ENCODE data around the gene ATP8A2.

ATP8A2 gene

GRCh38 chr13:25686831-25687470 is 315.2 kb downstream of the ATP8A2 start:
- no peak for DNase-seq (ENCODE audit: low spot score)

- DNase-seq (ENCODE audit: low spot score) = no peak
Measured at GRCh38 chr13:25687471-25688225, 315.9 kb downstream of the ATP8A2 start.

- no peak for DNase-seq (ENCODE audit: low spot score)
Measured at GRCh38 chr13:25688536-25688935, 316.8 kb downstream of the ATP8A2 start.

GRCh38 chr13:25689539-25689938 is 317.8 kb downstream of the ATP8A2 start:
- DNase-seq (ENCODE audit: low spot score) = no peak

GRCh38 chr13:25690582-25690981 is 318.8 kb downstream of the ATP8A2 start:
- no peak for DNase-seq (ENCODE audit: low spot score)

- no peak for DNase-seq (ENCODE audit: low spot score)
Measured at GRCh38 chr13:25691654-25692053, 319.9 kb downstream of the ATP8A2 start.

- DNase-seq (ENCODE audit: low spot score) = no peak
Measured at GRCh38 chr13:25692099-25692498, 320.3 kb downstream of the ATP8A2 start.

- DNase-seq (ENCODE audit: low spot score) = no peak
Measured at GRCh38 chr13:25699056-25699455, 327.3 kb downstream of the ATP8A2 start.

GRCh38 chr13:25699600-25699999 is 327.8 kb downstream of the ATP8A2 start:
- no peak for DNase-seq (ENCODE audit: low spot score)

GRCh38 chr13:25701304-25701703 is 329.5 kb downstream of the ATP8A2 start:
- no peak for DNase-seq (ENCODE audit: low spot score)

GRCh38 chr13:25702386-25702785 is 330.6 kb downstream of the ATP8A2 start:
- no peak for DNase-seq (ENCODE audit: low spot score)

GRCh38 chr13:25707726-25708125 is 336.0 kb downstream of the ATP8A2 start:
- no peak for DNase-seq (ENCODE audit: low spot score)

GRCh38 chr13:25708268-25708667 is 336.5 kb downstream of the ATP8A2 start:
- DNase-seq (ENCODE audit: low spot score) = no peak

GRCh38 chr13:25709088-25709487 is 337.3 kb downstream of the ATP8A2 start:
- DNase-seq (ENCODE audit: low spot score) = no peak

- no peak for DNase-seq (ENCODE audit: low spot score)
Measured at GRCh38 chr13:25715760-25716159, 344.0 kb downstream of the ATP8A2 start.

GRCh38 chr13:25717666-25718197 is 346.0 kb downstream of the ATP8A2 start:
- no peak for DNase-seq (ENCODE audit: low spot score)

GRCh38 chr13:25719666-25720065 is 347.9 kb downstream of the ATP8A2 start:
- no peak for DNase-seq (ENCODE audit: low spot score)

GRCh38 chr13:25722893-25723292 is 351.1 kb downstream of the ATP8A2 start:
- no peak for DNase-seq (ENCODE audit: low spot score)

GRCh38 chr13:25725104-25725503 is 353.3 kb downstream of the ATP8A2 start:
- no peak for DNase-seq (ENCODE audit: low spot score)

GRCh38 chr13:25727250-25727649 is 355.5 kb downstream of the ATP8A2 start:
- no peak for DNase-seq (ENCODE audit: low spot score)

GRCh38 chr13:25727810-25728209 is 356.0 kb downstream of the ATP8A2 start:
- no peak for DNase-seq (ENCODE audit: low spot score)

- no peak for DNase-seq (ENCODE audit: low spot score)
Measured at GRCh38 chr13:25729201-25729600, 357.4 kb downstream of the ATP8A2 start.

GRCh38 chr13:25731037-25731436 is 359.3 kb downstream of the ATP8A2 start:
- no peak for DNase-seq (ENCODE audit: low spot score)
